Gastrocnemius medialis (tissue), 4 donors: ENCODE results near the gene SLC17A9.

Source experiments
- CTCF ChIP-seq, 5 experiments: fragments of 450-650 bp in 3 of 5; fragments of 200-600 bp in 2 of 5; sonication (generic) in 2 of 5; IDR thresholded peaks in 4 of 5; conservative IDR thresholded peaks in 1 of 5; 1 replicate in 4 of 5; 2 replicates in 1 of 5; pipeline ENCODE4 v1.5.1; 2016 to 2019; ENCODE audit warnings: antibody characterized with exemption in 5 of 5, mild to moderate bottlenecking in 3 of 5, moderate library complexity in 3 of 5
- POLR2A ChIP-seq, 2 donors: fragments of 450-650 bp; IDR thresholded peaks; one replicate each; pipeline ENCODE4 v1.6.1; 2017; ENCODE audit warnings: antibody characterized with exemption in 2 of 2, mild to moderate bottlenecking in 2 of 2, moderate library complexity in 2 of 2

GRCh38 chr20:62945771-62946339, 6.7 kb upstream of the SLC17A9 start:
- TF ChIP-seq CTCF (IDR thresholded peaks at IDR 0.05 in 4 of 5, conservative IDR thresholded peaks at IDR 0.05 in 1 of 5) = no peak
- TF ChIP-seq POLR2A (IDR thresholded peaks at IDR 0.05) = no peak
